Mammary epithelial cell (primary cell): ENCODE data around the gene RSPH3.

Experiments
- EZH2 ChIP-seq: IDR thresholded peaks from 2 replicates; pipeline ENCODE4 v1.6.1; 2012; ENCODE audit warnings: low read length, inconsistent platforms, borderline replicate concordance
- TF ChIP-seq, protein P1 (sequence below), 2 donors: IDR thresholded peaks in 1 of 2; conservative IDR thresholded peaks in 1 of 2; 2 replicates each; pipeline ENCODE4 v1.5.1; 2011 to 2012; ENCODE audit warnings: inconsistent platforms in 2 of 2, low read length in 2 of 2, mild to moderate bottlenecking in 2 of 2, control low read depth in 1 of 2, low read depth in 1 of 2; ENCODE audit not compliant: insufficient read depth in 1 of 2; ENCODE audit errors: extremely low read depth in 1 of 2

DNA sequence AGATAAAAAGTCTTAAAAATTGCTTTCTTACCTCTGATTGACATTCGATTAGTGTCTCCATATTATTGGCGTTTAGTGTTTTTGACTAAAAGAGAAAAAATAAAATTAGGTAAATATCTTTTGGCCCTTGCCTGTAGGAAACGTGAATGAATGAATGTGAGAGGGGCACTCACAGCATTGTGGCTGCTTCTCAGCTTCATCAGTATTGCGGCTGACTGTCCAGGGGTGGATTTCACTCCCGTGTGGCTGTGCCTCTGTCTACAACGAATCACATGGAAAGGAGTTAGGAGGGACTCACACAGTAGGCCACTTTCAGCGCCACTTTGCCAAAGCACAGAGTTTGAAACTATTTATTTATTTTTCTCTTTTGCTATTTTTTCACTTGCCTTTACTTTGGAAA lies 43.9 kb upstream of the RSPH3 start:
- TF ChIP-seq, protein P1, sequence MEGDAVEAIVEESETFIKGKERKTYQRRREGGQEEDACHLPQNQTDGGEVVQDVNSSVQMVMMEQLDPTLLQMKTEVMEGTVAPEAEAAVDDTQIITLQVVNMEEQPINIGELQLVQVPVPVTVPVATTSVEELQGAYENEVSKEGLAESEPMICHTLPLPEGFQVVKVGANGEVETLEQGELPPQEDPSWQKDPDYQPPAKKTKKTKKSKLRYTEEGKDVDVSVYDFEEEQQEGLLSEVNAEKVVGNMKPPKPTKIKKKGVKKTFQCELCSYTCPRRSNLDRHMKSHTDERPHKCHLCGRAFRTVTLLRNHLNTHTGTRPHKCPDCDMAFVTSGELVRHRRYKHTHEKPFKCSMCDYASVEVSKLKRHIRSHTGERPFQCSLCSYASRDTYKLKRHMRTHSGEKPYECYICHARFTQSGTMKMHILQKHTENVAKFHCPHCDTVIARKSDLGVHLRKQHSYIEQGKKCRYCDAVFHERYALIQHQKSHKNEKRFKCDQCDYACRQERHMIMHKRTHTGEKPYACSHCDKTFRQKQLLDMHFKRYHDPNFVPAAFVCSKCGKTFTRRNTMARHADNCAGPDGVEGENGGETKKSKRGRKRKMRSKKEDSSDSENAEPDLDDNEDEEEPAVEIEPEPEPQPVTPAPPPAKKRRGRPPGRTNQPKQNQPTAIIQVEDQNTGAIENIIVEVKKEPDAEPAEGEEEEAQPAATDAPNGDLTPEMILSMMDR (conservative IDR thresholded peaks at IDR 0.05 in 1 of 2, IDR thresholded peaks at IDR 0.05 in 1 of 2; ENCODE audit: extremely low read depth in 1 of 2, insufficient read depth in 1 of 2, low read depth in 1 of 2, low read length in 2 of 2) = no peak
- TF ChIP-seq EZH2 = no peak
